HG02885 (cell line): ENCODE results near the gene FAM83E.
"Not testable (repeated sequence)": the region's sequence is repeated elsewhere in the genome, so short reads cannot be mapped to it uniquely, and the experiment has no call there.

Source experiments
- ATAC-seq: cut with Tn5 transposase; IDR thresholded peaks from one replicate; pipeline ENCODE4 v1.9.1; 2021; ENCODE audit warnings: mild to moderate bottlenecking; ENCODE audit not compliant: unreplicated experiment, poor library complexity

FAM83E gene

GRCh38 chr19:48588670-48589401, 26.0 kb downstream of the FAM83E start:
- ATAC-seq: no peak

GRCh38 chr19:48587387-48587786, 27.5 kb downstream of the FAM83E start:
- ATAC-seq: no peak

- ATAC-seq: no peak
Observed at GRCh38 chr19:48582168-48582567, 32.7 kb downstream of the FAM83E start.

GRCh38 chr19:48578891-48579290, 36.0 kb downstream of the FAM83E start:
- no peak for ATAC-seq

- not testable (repeated sequence) for ATAC-seq
Observed at GRCh38 chr19:48577908-48578307, 37.0 kb downstream of the FAM83E start.

- ATAC-seq: no peak
Observed at GRCh38 chr19:48575931-48576622, 38.8 kb downstream of the FAM83E start.

- ATAC-seq: no peak
Observed at GRCh38 chr19:48573163-48573505, 41.7 kb downstream of the FAM83E start.

- no peak for ATAC-seq
Observed at GRCh38 chr19:48571378-48572162, 43.3 kb downstream of the FAM83E start.

GRCh38 chr19:48569814-48570213, 45.1 kb downstream of the FAM83E start:
- no peak for ATAC-seq

- ATAC-seq: no peak
Observed at GRCh38 chr19:48568345-48568886, 46.5 kb downstream of the FAM83E start.

GRCh38 chr19:48565090-48565489, 49.8 kb downstream of the FAM83E start:
- ATAC-seq: no peak
